Left ventricle myocardium inferior (tissue), 1 donor: ENCODE measurements around the gene MRPS10. TPM values are rescaled to one million over a fixed set of nuclear protein-coding genes. Genes with fewer than 3 reads are reported as not detected.

ENCODE experiments used
- DNase-seq: peaks from one replicate; pipeline ENCODE4 v3.0.0-alpha.2; 2020
- H3K27ac ChIP-seq: fragments of 200-600 bp; replicated peaks from 2 replicates; pipeline ENCODE4 v1.8.0; 2021
- H3K27me3 ChIP-seq: fragments of 200-600 bp; 2 replicates; pipeline ENCODE4 v1.8.0; 2021; ENCODE audit warnings: low read depth
- H3K36me3 ChIP-seq: fragments of 200-600 bp; 2 replicates; pipeline ENCODE4 v1.8.0; 2021
- H3K4me1 ChIP-seq: fragments of 200-600 bp; 2 replicates; pipeline ENCODE4 v1.8.0; 2021
- H3K4me3 ChIP-seq: fragments of 200-600 bp; 2 replicates; pipeline ENCODE4 v1.8.0; 2021; ENCODE audit warnings: mild to moderate bottlenecking, moderate library complexity
- H3K9me3 ChIP-seq: fragments of 200-600 bp; replicated peaks from 2 replicates; pipeline ENCODE4 v1.8.0; 2021
- CTCF ChIP-seq: fragments of 200-600 bp; IDR thresholded peaks from 2 replicates; pipeline ENCODE4 v1.8.0; 2021; ENCODE audit warnings: antibody characterized with exemption, mild to moderate bottlenecking, borderline replicate concordance
- intact Hi-C: fragments of 100-400 bp; cut with micrococcal nuclease; formaldehyde crosslinking; loops from one replicate; pipeline ENCODE4 v1.11.0; 2022
- long read RNA-seq: library from polyadenylated mRNA; unstranded; transcript quantifications from one replicate; pipeline ENCODE4 v2.0.0, GENCODE V29; 2021
- total RNA-seq: library from RNA; stranded (reverse); fragmentation: NEBNext Ultra II Directional; extraction: Animal tissue kit (Norgen Biotek cat#: 25700); gene quantifications from one replicate; pipeline ENCODE4 v1.2.1, GENCODE V29; 2021
- donor health status: DM: no; HTN: yes; CAD: no; lungs with severe emphysema.

Gene MRPS10
- 64.3 TPM for total RNA-seq
- long read RNA-seq, transcript MRPS10-201 (7 exons, 2,110 nt) = major isoform, 137 of 157 reads
- long read RNA-seq, partial matches to known transcripts = 1 of 157 reads
- long read RNA-seq, other reads (novel, unspliced or antisense) = 19 of 157 reads

GRCh38 chr6:42217519-42218367, at the start of gene MRPS10:
TSS of gene MRPS10 (minus strand) at chr6:42217861. CDS start at chr6:42217849, 12 bp downstream.
- H3K9me3 ChIP-seq = no peaks in the 10 kb centered on the region
- peaks cover 35% of the 10 kb centered on the region for H3K4me1 ChIP-seq
- H3K4me3 ChIP-seq = peak within 1 kb of the TSS; percentile 78
- H3K27me3 ChIP-seq = no peaks in the 10 kb centered on the region
- DNase-seq = peak; percentile 91
- peaks cover 14% of the 10 kb centered on the region for H3K36me3 ChIP-seq
- TF ChIP-seq CTCF = no peak
- intact Hi-C loops = no loop called here
- H3K27ac ChIP-seq = peak within 1 kb of the TSS; percentile 82

GRCh38 chr6:42266538-42266937, 48.9 kb upstream of the MRPS10 start:
- no peaks in the 10 kb centered on the region for H3K27me3 ChIP-seq
- H3K27ac ChIP-seq = no peak overlapping the region
- no peaks in the 10 kb centered on the region for H3K9me3 ChIP-seq
- intact Hi-C loops = no loop called here
- H3K4me1 ChIP-seq = peaks cover 29% of the 10 kb centered on the region
- no peak for TF ChIP-seq CTCF
- H3K36me3 ChIP-seq = peaks cover 12% of the 10 kb centered on the region
- no peak overlapping the region for H3K4me3 ChIP-seq
- no peak for DNase-seq

- H3K27ac ChIP-seq = peak overlapping the region; percentile 57
- peaks cover 42% of the 10 kb centered on the region for H3K4me1 ChIP-seq
- no peaks in the 10 kb centered on the region for H3K27me3 ChIP-seq
- no peak for TF ChIP-seq CTCF
- H3K36me3 ChIP-seq = peaks cover 12% of the 10 kb centered on the region
- H3K9me3 ChIP-seq = no peaks in the 10 kb centered on the region
- DNase-seq = no peak
- intact Hi-C loops = no loop called here
- no peak overlapping the region for H3K4me3 ChIP-seq
Measured at GRCh38 chr6:42264852-42265390, 47.3 kb upstream of the MRPS10 start.

- no peak for TF ChIP-seq CTCF
- Histone ChIP-seq H3K4me3 (no peak overlapping the region), H3K27me3 (no peaks in the 10 kb centered on the region), H3K9me3 (no peaks in the 10 kb centered on the region), H3K27ac (peak overlapping the region; percentile 57), H3K36me3 (peaks cover 12% of the 10 kb centered on the region), H3K4me1 (peaks cover 42% of the 10 kb centered on the region)
- intact Hi-C loops = no loop called here
- DNase-seq = no peak
Measured at GRCh38 chr6:42264162-42264851, 46.6 kb upstream of the MRPS10 start.

- Histone ChIP-seq H3K4me1 (peaks cover 42% of the 10 kb centered on the region), H3K9me3 (no peaks in the 10 kb centered on the region), H3K27me3 (no peaks in the 10 kb centered on the region), H3K36me3 (peaks cover 2% of the 10 kb centered on the region), H3K4me3 (no peak overlapping the region), H3K27ac (peak overlapping the region; percentile 57)
- DNase-seq = no peak
- intact Hi-C loops = no loop called here
- TF ChIP-seq CTCF = peak; percentile 21
Measured at GRCh38 chr6:42263165-42263728, 45.6 kb upstream of the MRPS10 start.
